GM19455 (cell line): Measurements from ENCODE around the gene MUC21.
"Not testable (repeated sequence)": the region's sequence is repeated elsewhere in the genome, so short reads cannot be mapped to it uniquely, and the experiment has no call there.

Source experiments
- ATAC-seq: cut with Tn5 transposase; IDR thresholded peaks from one replicate; pipeline ENCODE4 v1.9.1; 2021; ENCODE audit not compliant: unreplicated experiment

Gene MUC21

DNA sequence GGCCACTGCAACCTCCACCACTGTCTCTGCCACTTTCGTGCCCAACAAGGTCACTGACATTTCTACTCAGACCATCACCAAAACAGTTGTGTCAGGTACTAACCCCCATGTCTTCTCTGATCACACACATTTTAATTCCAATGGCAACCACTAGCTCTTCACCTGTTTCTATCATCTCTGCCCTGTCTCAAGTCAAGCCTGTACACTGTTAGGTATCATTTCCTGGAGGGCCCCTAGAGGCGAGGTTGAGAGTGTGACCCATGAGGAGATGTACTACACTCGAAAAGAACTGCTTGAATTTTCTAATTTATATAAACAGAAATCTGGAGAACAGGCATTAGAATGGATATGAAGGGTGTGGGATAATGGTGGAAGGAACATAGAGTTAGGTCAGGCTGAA lies 17.4 kb upstream of the MUC21 start:
- no peak for ATAC-seq

DNA sequence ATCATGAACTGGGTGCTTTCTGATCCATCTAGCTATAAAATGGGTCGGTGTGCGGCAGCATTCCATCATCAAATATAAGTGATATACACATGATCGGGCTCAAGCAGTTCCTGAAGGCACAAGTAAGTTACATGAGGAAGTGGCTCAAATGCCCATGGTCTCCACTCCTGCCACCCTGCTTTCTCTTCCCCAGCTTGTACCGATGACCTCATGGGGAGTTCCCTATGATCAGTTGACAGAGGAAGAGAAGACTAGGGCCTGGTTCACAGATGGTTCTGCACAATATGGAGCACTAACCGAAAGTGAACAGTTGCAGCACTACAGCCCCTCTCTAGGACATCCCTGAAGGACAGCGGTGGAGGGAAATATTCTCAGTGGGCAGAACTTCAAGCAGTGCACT lies 14.3 kb upstream of the MUC21 start:
- not testable (repeated sequence) for ATAC-seq

DNA sequence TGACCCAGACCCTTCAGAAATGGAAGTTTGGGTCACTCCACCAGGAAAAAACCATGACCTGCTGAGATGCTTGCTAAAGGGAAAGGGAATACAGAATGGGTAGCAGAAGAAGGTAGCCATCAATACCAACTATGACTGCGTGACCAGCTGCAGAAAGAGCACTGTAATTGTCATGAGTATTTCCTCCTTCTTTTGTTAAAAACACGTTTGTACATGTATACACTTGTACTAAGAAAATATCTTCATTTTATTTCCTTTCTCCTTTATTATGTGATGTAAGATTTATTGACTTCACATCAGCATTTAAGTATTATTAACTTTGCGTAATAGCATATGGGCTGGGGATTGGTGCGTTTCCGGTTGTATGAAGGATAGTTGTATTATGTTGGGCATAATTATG lies 12.6 kb upstream of the MUC21 start:
- ATAC-seq = no peak

DNA sequence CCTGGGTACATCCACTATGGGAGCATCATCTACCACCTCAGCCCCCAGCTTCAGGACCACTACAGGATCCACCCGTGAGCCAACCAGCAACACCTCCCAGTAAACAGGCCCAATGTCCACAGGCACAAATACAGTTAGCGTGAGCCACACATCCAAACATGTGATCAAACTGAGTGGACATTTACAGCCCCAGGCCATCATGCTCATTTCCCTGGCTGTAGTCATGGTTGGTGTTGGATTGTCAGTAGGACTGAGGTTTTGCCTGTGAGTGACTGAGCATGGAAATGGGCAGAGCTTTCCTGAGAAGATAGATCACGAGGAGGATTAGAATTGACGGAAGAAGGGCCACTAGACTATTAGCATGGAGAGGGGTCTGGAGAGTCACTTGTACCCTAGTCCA lies 10.7 kb upstream of the MUC21 start:
- ATAC-seq = no peak

DNA sequence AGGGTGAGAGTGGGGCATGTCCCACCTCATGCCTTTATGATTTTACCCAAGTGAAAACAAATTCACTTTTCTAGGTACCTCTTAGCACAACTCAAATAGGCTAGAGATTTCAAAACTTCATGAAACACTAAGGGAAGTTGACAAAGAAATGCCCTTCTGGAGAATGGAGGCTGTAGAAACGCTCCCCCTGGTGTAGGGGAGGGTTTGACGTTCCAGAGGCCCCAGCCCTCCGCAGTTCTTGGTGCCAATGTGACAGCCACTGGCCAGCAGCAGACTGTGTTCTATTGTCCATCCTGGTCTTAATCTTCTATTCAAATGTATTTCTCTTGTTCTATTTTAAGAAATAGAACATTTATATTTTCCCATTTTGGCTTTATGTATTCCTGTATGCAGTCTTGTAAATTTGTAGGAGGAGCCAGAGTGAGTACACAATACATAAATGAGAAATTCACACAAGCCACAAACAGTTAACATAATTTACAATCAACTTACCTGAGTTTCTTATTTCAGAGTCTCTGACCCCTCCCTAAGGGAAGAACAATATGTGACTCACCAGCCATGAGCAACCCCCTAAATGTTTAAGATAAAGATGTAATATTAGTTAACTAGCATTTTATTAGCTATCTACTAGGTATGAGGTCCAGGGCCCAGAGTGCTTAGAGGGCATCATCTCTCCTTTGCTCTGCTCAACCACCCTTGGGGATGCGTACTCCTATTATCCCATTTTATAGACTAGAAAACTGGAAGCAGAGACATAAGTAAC lies 8.8 kb upstream of the MUC21 start:
- ATAC-seq = no peak

DNA sequence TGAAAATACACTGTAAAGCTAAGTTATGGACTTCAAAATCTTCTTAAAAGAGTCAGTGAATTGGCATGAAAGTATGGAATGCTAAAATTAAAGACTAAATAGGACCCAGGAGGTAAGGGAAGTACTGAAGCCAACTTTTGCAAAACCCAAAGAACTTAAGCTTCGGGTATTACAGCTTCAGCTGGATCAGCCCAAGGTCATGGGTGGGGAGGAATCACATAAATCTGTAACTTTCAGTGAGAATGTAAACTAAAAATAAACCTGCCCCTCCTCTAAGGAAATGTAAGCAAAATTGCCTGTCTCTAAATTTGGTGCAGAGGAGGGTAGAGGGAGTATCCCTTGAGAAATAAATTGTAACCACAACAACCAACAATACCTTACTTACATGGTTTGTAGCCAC lies 4.4 kb upstream of the MUC21 start:
- no peak for ATAC-seq

DNA sequence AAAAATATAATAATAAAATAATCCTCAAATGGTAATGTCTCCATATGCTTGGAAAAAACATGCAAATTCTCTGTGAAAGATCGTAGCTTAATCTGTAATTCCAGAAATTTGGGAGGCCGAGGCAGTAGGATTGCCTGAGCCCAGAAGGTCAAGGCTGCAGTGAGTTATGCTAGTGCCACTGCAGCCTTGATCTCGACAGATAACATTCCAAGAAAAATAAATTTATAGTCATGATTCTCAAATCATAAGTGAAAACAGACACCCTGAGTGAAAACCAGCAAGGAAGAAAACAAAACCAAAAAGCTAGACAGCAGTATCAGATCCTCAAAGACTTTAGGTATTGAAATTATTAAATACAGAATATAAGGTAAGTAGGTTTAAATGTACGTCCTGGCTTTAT lies 3.8 kb upstream of the MUC21 start:
- ATAC-seq = no peak

DNA sequence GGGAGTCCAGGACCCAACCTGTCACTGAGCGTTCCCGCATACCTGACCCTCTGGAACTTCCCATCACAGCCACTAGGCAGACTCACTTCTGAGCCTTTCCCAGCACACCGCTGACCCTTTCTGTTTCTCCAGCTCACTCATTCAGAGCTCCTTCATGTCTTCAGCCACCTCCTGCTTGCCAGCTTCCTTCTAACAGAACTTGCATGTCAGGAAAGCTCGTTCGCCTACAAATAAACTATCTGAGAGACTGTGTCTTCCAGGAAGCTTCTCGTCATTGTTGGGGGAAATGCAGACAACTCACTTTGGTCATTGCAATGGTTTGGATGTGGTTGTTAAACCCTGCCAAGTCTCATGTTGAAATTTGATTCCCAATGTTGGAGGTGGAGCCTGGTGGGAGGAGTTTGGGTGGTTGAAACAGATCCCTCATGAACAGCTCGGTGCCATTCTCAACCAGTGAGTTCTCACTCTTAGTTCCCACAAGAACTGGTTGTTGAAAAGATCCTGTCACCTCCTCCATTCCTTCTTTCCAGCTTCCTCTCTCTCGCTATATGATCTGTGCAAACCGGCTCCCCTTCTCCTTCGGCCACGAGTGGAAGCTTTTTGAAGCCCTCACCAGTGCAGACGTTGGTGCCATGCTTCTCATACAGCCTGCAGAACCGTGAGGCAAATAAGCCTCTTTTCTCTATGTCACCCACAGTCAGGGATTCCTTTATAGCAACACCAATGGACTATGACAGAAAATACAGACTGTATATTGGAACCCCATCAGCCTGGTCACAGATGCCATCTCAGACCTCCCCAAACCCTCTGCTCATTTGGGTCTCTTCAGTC lies 1.4 kb upstream of the MUC21 start:
- no peak for ATAC-seq

DNA sequence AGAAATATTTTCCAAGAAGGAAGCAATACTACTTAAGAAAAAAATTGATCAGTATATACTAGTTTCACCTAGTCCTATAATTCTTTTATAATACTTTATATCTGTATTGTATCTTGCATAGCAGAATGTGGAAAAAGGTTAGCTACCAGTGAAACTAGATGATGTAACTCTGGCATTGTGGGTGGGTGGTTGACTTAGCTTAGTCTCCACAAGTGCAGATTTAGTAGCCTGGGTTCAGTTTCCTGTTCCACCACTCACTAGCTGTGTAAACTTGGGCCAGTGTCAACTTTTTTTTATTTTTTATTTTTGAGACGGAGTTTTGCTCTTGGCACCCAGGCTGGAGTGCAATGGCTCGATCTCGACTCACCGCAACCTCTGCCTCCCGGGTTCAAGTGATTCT lies 2.0 kb downstream of the MUC21 start:
- no peak for ATAC-seq

DNA sequence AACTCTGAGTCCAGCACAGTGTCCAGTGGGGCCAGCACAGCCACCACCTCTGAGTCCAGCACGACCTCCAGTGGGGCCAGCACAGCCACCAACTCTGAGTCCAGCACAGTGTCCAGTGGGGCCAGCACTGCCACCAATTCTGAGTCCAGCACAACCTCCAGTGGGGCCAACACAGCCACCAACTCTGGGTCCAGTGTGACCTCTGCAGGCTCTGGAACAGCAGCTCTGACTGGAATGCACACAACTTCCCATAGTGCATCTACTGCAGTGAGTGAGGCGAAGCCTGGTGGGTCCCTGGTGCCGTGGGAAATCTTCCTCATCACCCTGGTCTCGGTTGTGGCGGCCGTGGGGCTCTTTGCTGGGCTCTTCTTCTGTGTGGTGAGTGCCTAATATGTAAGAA lies 3.8 kb downstream of the MUC21 start:
- no peak for ATAC-seq

DNA sequence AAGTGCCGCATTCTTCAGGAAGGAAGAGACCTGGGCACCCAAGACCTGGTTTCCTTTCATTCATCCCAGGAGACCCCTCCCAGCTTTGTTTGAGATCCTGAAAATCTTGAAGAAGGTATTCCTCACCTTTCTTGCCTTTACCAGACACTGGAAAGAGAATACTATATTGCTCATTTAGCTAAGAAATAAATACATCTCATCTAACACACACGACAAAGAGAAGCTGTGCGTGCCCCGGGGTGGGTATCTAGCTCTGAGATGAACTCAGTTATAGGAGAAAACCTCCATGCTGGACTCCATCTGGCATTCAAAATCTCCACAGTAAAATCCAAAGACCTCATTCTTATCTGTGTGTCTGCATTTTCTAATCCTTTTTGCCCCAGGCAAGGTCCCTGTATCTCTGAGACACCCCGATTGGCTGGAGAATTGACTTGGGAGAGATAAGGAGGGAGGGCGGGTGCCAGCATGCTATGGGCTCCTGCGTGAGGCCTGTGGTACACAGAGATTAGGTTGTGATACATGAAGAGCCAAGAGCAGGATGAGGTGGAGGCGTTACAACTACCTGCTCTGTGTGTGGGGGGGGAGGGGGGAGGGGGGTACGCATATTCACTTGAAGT lies 4.8 kb downstream of the MUC21 start:
- no peak for ATAC-seq

DNA sequence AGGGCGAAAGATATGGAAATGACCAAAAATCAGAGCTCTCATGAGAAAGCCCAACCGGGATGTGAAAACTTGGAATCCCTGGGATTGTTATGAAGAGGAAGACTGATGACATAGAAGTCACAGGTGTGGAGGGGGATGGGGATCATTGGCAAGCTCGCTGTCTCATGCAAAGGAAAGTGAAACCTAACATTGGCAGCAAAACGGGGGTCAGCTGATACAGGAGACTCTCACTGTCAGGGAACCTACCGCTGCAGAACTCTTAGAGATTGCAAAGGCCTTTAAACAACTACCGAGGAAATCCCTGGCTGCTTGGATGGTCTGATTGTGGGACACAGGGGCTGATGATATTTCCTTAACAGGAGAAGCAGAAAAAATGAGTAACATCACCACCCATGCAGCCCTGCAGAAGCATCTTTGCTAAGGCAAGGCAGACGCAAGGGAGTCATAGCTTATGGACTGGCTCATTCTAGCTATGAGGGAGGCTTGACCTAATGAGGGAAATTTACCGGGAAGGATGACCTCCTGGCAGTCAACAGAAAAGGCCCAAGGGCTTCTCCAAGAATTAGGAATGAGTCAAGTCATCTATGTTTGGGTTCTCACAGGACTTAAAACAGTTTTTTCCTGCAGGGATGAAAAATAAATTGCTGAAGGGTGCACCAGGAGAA lies 7.0 kb downstream of the MUC21 start:
- ATAC-seq = no peak

DNA sequence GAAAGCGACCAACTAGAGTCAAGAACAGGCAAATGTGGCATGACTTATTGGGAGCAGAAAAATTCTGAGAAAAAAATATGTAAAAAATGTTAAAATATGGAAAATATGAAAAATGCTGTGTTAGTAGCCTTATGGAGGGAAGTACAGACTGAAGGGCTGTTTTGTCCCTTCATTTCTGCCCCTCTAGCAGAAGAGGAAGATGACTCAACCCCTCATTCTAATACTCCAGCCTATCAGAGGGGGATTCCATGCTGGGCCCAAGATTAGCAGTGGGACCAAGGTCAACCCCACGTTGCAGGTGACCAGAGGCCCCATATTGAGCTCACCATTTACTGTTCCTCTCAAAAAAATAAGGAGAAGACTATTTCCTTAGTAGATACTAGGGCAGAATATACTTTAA lies 8.4 kb downstream of the MUC21 start:
- no peak for ATAC-seq

DNA sequence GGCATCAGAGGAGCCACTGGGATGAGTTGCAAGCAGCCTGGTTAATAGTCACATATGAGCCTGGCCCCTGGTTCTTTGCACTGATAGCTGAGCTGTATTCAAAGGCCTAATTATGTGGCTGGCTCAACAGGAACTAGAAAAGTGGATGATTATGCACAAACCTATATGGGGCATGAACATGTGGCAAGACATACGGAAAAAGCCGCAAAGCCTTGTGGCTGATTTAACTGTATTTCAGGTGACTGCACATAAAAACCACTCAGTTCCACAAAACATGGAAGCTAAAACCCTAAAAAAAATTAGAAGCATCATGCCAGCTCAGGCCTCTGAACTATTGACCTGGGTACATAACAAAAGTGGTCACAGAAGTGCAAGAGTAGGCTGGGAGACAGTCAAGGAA lies 13.8 kb downstream of the MUC21 start:
- no peak for ATAC-seq

DNA sequence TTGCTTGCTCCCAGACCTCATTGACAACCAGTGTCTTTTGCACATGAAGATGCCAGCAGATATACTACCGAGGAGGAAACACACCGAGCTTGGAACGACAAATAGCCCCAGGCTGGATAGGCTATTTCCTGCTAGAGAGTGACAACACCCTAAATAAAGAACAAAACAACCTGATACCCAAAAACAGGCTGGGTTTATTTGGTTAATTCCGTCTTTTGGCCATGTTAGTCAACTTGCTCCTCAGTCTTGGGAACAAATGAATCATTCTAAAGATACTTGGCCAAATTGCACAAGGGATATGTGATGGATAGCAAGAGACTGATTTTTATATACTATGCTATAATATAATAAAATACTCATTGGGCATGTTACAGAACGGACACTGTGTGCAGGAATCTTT lies 15.3 kb downstream of the MUC21 start:
- ATAC-seq = no peak

DNA sequence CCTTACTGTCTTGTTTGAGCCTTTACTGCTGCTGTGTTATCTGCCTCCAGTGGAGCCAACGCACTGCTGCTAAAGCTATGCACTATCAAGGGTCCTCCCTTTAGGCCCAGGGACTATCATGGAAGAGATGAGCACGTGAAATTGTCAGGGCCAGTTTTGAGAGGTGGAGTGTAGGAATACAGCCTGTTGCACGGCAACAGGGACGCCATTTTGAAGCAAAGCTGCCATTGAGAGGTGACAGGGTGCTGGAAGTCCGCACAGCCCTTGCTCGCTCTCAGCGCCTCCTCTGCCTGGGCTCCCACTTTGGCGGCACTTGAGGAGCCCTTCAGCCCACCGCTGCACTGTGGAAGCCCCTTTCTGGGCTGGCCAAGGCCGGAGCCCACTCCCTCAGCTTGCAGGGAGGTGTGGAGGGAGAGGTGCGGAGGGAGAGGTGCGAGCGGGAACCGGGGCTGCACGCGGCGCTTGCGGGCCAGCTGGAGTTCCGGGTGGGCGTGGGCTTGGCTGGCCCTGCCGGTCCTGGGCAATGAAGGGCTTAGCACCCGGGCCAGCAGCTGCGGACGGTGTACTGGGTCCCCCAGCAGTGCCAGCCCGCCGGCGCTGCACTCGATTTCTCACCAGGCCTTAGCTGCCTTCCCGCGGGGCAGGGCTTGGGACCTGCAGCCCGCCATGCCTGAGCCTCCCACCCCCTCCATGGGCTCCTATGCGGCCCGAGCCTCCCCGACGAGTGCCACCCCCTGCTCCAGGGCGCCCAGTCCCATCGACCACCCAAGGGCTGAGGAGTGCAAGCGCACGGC lies 16.7 kb downstream of the MUC21 start:
- not testable (repeated sequence) for ATAC-seq

DNA sequence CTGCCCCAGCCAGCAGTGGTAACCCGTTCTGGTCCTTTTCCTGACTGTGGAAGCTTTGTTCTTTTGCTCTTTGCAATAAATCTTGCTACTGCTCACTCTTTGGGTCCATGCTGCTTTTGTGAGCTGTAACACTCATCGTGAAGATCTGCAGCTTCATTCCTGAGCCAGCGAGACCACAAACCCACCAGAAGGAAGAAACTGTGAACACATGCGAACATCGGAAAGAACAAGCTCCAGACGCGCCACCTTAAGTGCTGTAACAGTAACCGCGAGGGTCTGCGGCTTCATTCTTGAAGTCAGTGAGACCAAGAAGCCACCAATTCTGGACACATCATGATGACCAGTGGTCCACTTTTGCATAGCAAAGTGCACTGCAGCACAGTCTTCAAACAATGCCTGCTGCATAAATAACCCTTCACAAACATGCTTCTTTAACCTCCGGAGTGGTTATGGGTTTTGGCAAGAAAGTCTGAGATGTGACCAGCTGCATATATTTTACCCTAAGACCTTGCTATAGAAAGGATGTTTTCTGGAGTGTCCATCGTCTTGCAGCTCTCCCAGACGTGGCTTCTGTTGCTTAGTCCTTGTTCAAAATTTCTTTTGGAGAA lies 17.9 kb downstream of the MUC21 start:
- ATAC-seq = no peak

DNA sequence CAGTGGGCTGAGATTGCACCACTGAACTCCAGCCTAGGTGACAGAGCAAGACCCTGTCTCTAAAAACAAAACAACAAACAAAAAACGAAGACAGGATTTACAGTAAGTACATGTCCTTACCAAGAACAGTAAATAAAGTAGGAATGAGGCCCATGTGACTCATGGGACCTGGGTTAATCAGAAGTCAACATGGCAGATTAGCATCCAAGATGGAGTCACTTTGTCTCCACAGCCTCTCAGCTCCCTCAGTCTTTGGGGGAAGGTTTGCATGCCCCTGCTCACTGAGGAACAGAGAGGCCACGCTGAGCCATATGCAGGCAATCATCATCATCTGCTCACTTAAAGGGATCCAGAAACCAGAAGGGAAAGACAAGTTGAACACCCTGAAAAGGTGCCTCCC lies 19.0 kb downstream of the MUC21 start:
- no peak for ATAC-seq

DNA sequence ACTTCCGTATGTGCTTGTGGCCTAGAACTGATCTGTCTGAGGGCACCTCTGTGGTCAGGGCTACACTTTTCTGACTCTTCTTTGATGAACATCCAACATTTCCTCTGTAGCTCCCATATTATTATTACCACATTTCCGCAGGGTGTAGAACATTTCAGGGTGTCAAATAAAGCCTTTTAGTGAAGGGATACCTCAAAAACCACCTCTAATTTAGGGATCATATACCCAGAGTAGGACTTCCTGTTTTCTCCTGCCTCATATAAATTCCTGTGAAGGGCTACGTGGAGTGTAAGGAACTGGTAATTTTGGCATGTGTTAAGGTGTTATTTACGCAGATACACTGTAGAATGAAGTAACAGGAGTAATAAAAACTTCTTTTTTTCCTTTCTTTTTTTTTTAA lies 21.3 kb downstream of the MUC21 start:
- ATAC-seq = no peak

DNA sequence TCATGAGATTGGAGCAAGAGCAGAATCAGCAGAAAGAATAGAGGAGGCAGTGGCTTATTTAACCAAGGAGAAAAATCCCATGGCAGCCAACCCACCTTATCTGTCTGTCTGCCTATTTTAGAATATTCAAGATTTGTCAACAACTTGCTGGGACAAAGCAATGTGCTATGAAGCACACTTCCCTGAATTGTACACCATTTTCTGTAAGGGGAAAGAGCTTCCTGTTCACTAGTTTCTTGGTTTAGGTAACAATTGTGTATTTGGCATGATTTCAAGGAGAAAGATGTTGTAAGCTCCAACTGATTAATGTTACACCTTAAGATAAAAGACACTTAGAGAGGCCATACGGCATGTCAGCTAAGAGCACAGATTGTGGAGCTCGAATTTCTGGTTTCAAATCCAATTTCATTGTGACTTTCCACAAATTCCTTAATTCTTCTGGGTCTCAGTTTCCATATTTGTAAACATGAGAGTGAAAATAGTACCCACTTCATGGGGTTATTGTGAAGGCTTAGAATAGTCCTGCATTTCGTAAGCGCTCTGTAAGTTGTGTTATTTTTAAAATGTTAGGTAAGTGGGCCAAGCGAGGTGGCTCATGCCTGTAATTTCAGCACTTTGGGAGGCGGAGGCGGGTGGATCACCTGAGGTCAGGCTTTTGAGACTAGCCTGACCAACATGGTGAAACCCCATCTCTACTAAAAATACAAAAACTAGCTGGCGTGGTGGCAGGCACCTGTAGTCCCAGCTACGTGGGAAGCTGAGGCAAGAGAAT lies 21.9 kb downstream of the MUC21 start:
- no peak for ATAC-seq
